OCI-LY1 (cell line): ENCODE results near the gene PID1.

Experiments
- EZH2 ChIP-seq: fragments of 200-600 bp; sonication (generic), shearing (Covaris generic); IDR thresholded peaks from 2 replicates; pipeline ENCODE4 v1.8.0; 2017; ENCODE audit warnings: borderline replicate concordance, mixed run types, mild to moderate bottlenecking, antibody characterized with exemption, low read length, moderate library complexity, mixed read lengths
- TF ChIP-seq, protein P1 (sequence below): fragments of 200-600 bp; sonication (generic), shearing (Covaris generic); IDR thresholded peaks from 2 replicates; pipeline ENCODE4 v1.5.1; 2017; ENCODE audit warnings: mild to moderate bottlenecking, antibody characterized with exemption, low read length, moderate library complexity, mixed read lengths

- no peak for TF ChIP-seq EZH2
- TF ChIP-seq, protein P1, sequence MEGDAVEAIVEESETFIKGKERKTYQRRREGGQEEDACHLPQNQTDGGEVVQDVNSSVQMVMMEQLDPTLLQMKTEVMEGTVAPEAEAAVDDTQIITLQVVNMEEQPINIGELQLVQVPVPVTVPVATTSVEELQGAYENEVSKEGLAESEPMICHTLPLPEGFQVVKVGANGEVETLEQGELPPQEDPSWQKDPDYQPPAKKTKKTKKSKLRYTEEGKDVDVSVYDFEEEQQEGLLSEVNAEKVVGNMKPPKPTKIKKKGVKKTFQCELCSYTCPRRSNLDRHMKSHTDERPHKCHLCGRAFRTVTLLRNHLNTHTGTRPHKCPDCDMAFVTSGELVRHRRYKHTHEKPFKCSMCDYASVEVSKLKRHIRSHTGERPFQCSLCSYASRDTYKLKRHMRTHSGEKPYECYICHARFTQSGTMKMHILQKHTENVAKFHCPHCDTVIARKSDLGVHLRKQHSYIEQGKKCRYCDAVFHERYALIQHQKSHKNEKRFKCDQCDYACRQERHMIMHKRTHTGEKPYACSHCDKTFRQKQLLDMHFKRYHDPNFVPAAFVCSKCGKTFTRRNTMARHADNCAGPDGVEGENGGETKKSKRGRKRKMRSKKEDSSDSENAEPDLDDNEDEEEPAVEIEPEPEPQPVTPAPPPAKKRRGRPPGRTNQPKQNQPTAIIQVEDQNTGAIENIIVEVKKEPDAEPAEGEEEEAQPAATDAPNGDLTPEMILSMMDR, result no peak
These were observed 117.8 kb downstream of the PID1 start for GRCh38 chr2:229153267-229153666.
